Measurements from ENCODE around the gene TRAF3IP1.

GRCh38 chr2:238277695-238278094, 42.6 kb upstream of the TRAF3IP1 start:
- TF ChIP-seq, protein P1, sequence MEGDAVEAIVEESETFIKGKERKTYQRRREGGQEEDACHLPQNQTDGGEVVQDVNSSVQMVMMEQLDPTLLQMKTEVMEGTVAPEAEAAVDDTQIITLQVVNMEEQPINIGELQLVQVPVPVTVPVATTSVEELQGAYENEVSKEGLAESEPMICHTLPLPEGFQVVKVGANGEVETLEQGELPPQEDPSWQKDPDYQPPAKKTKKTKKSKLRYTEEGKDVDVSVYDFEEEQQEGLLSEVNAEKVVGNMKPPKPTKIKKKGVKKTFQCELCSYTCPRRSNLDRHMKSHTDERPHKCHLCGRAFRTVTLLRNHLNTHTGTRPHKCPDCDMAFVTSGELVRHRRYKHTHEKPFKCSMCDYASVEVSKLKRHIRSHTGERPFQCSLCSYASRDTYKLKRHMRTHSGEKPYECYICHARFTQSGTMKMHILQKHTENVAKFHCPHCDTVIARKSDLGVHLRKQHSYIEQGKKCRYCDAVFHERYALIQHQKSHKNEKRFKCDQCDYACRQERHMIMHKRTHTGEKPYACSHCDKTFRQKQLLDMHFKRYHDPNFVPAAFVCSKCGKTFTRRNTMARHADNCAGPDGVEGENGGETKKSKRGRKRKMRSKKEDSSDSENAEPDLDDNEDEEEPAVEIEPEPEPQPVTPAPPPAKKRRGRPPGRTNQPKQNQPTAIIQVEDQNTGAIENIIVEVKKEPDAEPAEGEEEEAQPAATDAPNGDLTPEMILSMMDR (IDR thresholded peaks at IDR 0.05): peak in 1 of 6 experiments; percentile 6
- TF ChIP-seq POLR2A (IDR thresholded peaks at IDR 0.05): no peak
